Lower leg skin (tissue), 3 donors: ENCODE data around the gene FZD10.

Experiments
- POLR2A ChIP-seq, 2 donors: fragments of 450-650 bp; IDR thresholded peaks; one replicate each; pipeline ENCODE4 v1.6.1; 2016 to 2017; ENCODE audit warnings: antibody characterized with exemption in 2 of 2, mild to moderate bottlenecking in 1 of 2, moderate library complexity in 1 of 2
- TF ChIP-seq, protein P1 (sequence below), 3 donors: fragments of 450-650 bp; IDR thresholded peaks; one replicate each; pipeline ENCODE4 v1.5.1; 2016; ENCODE audit warnings: antibody characterized with exemption in 3 of 3, mild to moderate bottlenecking in 3 of 3, moderate library complexity in 2 of 3

GRCh38 chr12:130133851-130134562, 28.3 kb upstream of the FZD10 start:
- TF ChIP-seq, protein P1, sequence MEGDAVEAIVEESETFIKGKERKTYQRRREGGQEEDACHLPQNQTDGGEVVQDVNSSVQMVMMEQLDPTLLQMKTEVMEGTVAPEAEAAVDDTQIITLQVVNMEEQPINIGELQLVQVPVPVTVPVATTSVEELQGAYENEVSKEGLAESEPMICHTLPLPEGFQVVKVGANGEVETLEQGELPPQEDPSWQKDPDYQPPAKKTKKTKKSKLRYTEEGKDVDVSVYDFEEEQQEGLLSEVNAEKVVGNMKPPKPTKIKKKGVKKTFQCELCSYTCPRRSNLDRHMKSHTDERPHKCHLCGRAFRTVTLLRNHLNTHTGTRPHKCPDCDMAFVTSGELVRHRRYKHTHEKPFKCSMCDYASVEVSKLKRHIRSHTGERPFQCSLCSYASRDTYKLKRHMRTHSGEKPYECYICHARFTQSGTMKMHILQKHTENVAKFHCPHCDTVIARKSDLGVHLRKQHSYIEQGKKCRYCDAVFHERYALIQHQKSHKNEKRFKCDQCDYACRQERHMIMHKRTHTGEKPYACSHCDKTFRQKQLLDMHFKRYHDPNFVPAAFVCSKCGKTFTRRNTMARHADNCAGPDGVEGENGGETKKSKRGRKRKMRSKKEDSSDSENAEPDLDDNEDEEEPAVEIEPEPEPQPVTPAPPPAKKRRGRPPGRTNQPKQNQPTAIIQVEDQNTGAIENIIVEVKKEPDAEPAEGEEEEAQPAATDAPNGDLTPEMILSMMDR (IDR thresholded peaks at IDR 0.05) = no peak
- TF ChIP-seq POLR2A (IDR thresholded peaks at IDR 0.05) = no peak
